NB4 (cell line): ENCODE results near the gene SALL2.

Experiments used
- DNase-seq: peaks from one replicate; pipeline ENCODE4 v3.0.0; 2010; ENCODE audit warnings: low read depth
- H3K4me3 ChIP-seq: one replicate; pipeline ENCODE4 v1.5.1; 2011; ENCODE audit warnings: mild to moderate bottlenecking, low read depth, low read length, moderate library complexity
- MAX ChIP-seq: IDR thresholded peaks from 2 replicates; pipeline ENCODE4 v1.6.1; 2011; ENCODE audit warnings: low read depth, low read length
- MYC ChIP-seq: IDR thresholded peaks from 2 replicates; pipeline ENCODE4 v1.6.1; 2011; ENCODE audit warnings: low read depth, low read length
- POLR2A ChIP-seq: IDR thresholded peaks from 2 replicates; pipeline ENCODE4 v1.6.1; 2011; ENCODE audit warnings: mild to moderate bottlenecking; ENCODE audit not compliant: insufficient read length; ENCODE audit errors: extremely low read depth
- TF ChIP-seq, protein P1 (sequence below): IDR thresholded peaks from one replicate; pipeline ENCODE4 v1.5.1; 2012; ENCODE audit warnings: low read depth, low read length

The SALL2 gene

GRCh38 chr14:21503376-21503775 lies 22.8 kb downstream of the SALL2 start:
- DNase-seq, result no peak
- TF ChIP-seq, protein P1, sequence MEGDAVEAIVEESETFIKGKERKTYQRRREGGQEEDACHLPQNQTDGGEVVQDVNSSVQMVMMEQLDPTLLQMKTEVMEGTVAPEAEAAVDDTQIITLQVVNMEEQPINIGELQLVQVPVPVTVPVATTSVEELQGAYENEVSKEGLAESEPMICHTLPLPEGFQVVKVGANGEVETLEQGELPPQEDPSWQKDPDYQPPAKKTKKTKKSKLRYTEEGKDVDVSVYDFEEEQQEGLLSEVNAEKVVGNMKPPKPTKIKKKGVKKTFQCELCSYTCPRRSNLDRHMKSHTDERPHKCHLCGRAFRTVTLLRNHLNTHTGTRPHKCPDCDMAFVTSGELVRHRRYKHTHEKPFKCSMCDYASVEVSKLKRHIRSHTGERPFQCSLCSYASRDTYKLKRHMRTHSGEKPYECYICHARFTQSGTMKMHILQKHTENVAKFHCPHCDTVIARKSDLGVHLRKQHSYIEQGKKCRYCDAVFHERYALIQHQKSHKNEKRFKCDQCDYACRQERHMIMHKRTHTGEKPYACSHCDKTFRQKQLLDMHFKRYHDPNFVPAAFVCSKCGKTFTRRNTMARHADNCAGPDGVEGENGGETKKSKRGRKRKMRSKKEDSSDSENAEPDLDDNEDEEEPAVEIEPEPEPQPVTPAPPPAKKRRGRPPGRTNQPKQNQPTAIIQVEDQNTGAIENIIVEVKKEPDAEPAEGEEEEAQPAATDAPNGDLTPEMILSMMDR, result no peak
- TF ChIP-seq POLR2A (no peak), MYC (no peak), MAX (no peak)
- no peak overlapping the region for H3K4me3 ChIP-seq

- H3K4me3 ChIP-seq, result no peak overlapping the region
- TF ChIP-seq, protein P1, result no peak
- TF ChIP-seq MAX (no peak), MYC (no peak), POLR2A (no peak)
- no peak for DNase-seq
Measured at GRCh38 chr14:21501568-21501967, 24.6 kb downstream of the SALL2 start.

DNA sequence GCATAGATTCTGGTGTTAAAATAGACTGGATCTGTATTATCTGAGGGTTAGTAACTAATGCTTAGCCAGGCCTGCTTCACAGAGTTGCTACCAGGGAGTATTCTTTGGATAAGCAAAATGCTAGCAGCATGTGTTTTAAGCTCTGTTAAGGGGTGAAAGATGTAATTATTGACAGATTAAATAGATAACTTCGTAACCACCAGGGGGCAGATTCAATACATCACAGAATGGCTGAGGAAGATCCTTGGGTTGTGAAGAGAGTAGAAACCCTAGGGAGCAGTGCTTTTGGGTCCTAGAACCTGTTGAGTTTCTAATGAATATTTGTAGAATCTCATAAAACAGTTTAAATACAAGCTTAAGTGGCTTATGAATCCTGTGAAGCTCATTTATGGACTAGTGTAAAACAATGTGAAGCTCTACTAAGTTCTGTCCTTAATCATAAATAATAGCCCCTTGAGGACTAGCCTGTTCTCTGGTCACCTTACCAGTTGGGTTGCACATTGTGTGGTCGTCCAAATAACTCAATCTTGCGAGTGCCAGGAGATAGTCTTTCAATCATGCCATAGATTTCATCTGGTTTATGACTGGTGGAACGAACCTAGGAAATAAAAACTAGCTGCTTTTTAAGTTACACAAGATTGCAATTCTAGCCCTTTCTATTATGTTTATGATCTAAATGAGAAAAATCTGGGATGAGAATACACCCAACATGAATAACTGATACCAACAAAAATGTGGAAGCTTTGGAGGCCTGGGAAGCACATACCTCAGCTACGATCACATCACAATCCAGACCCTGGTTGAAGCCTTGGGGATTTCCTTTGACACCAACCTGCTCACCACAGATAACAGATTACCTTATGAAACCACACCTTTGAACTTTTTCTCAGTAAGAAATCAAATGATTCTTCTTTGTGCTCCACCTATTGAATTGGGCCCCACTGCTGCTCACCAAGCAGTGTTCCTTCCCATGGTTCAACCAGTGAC lies 27.3 kb downstream of the SALL2 start:
- peak; percentile 62 for DNase-seq
- no peak for TF ChIP-seq POLR2A
- TF ChIP-seq, protein P1, result peak; percentile 27

DNA sequence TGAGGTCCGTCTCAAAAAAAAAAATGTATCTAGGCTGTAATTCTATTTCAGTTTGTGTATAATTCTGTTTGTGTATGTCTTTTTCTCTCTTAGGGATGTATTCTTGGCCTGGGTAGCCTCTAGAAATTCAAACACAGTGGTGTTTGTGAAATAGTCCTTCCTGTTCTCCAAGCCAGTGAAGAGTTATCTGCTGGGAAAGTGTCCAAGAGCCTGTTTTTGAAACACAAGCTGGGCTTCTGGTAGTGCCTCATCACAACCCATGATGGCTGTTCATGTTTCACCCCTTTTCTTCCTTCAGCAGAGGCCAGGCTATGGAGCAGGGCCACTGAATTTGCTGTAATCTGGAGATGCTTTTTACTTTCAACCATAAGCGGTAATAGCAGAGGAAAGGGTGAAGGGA lies 29.7 kb downstream of the SALL2 start:
- TF ChIP-seq MYC (no peak), MAX (no peak), POLR2A (no peak)
- TF ChIP-seq, protein P1, result no peak
- no peak for DNase-seq
- no peak overlapping the region for H3K4me3 ChIP-seq

More for the DNA sequence above, 27.3 kb downstream of the SALL2 start:
- no peak overlapping the region for H3K4me3 ChIP-seq

GRCh38 chr14:21494902-21495762 lies 31.0 kb downstream of the SALL2 start:
- peak; percentile 19 for DNase-seq
- TF ChIP-seq MYC (no peak), MAX (no peak), POLR2A (no peak)
- TF ChIP-seq, protein P1, result no peak
- no peak overlapping the region for H3K4me3 ChIP-seq
